Cardiac ventricle fibroblast (primary cell): ENCODE measurements around the gene PSMF1. TPM values are rescaled to one million over a fixed set of nuclear protein-coding genes. Genes with fewer than 3 reads are reported as not detected.

ENCODE experiments used
- total RNA-seq: library from RNA; depleted of rRNA; stranded (reverse); fragments of >200 nt; gene quantifications from 2 replicates; pipeline ENCODE4 v1.2.3, GENCODE V29; 2015

PSMF1 gene
- 123 and 210 TPM in 2 replicates for total RNA-seq

GRCh38 chr20:1118336-1119127, at the start of gene PSMF1:
Gene PSMF1 (plus strand): TSS chr20:1118602. CDS start chr20:1118774, 172 bp downstream.

GRCh38 chr20:1184638-1185315, 66.4 kb downstream of the PSMF1 start, which contains the start of gene TMEM74B:
Gene TMEM74B (minus strand): TSS chr20:1184981. CDS start chr20:1183801, 1,180 bp downstream.

DNA sequence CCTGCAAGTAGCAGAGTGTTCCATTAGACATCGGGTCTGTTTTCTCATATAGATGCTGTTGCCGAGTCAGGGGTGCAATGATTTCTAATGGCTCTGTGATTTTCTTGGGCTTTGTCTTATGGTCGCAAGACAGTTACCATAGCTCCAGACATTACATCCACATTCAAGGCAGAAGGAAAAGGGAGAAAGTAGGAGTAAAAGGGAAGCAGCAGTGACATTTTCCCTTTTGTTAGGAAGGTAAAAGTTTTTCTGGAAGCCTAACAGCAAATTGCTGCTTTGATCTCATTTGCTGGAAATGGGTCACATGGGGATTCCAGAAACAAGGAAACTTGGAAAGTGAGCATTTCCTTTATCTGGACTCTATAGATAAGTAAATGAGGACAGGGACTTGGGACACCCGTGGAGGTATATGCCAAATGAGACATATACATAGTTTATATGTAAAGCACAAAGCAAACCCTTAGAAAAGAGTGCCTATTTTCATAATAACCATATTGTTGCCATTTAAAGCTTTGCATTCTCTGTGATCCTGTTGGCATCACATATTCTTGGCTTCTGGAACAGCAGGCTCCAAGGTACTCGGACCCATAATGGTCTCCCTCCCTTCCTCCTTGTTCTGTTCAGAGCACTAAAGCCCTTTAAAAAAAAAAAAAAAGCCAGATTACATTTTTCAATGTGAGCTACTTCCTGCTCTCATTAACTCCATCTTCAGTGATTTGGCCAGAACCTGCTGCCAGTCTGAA, 84.5 kb downstream of the PSMF1 start, which contains the start of gene C20orf202:
Gene C20orf202, plus strand, starts transcription at position 693 of the 743 bp plus-strand sequence. CDS start 132 bp downstream, outside the sequence.

Other genes with a start within 250 kb of the PSMF1 start
- 0.05 and 0.06 TPM in 2 replicates for gene ANGPT4, start 202.3 kb upstream of the PSMF1 start, total RNA-seq
- gene RSPO4, start 116.3 kb upstream of the PSMF1 start, total RNA-seq: not detected in 2 replicates
- gene TMEM74B, start 66.4 kb downstream of the PSMF1 start, total RNA-seq: not detected in 2 replicates
- not detected in 2 replicates for gene C20orf202, start 84.9 kb downstream of the PSMF1 start, total RNA-seq
- gene RAD21L1, start 107.4 kb downstream of the PSMF1 start, total RNA-seq: not detected in 2 replicates
- 3.4 and 3.9 TPM in 2 replicates for gene SNPH, start 147.7 kb downstream of the PSMF1 start, total RNA-seq
- 2.6 and 4.7 TPM in 2 replicates for gene SDCBP2, start 210.5 kb downstream of the PSMF1 start, total RNA-seq